GM18873 (cell line): ENCODE data around the gene EPAS1.

Experiments used
- ATAC-seq: cut with Tn5 transposase; IDR thresholded peaks from one replicate; pipeline ENCODE4 v1.9.1; 2021; ENCODE audit warnings: mild to moderate bottlenecking, moderate library complexity, moderate number of reproducible peaks; ENCODE audit not compliant: unreplicated experiment, low FRiP score

The EPAS1 gene

DNA sequence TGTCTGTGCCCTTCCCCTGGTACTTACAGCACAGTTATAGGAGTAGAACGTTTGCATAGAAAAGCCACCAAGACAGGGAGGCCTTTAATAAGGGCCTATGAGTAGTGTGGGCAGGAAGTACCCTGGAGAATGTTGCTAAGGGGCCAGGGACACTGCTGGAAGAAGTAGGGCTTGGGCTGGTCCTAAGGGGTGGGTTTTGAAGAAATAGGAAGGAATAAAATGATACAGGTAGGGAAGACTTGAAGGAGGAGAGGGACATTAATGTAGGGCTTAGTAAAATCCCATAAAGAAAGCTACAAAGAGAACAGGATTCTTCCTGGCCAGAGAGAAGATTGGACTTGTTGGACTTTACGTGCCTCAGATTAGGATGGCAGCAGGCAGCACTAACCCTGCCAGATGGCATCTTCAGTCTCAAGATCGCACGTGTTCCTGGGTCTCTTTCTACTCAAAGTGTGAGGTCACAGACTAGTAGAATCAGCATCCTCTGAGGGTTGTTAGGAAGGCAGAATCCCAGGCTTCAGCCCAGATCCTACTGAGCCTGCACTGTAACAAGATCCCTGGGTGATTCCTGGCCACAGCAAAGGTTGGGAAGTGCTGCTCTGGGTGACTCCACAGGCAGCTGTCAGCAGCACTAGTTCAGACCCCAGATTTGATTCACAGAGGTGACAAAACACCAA is 39.2 kb downstream of the EPAS1 start:
- no peak for ATAC-seq

DNA sequence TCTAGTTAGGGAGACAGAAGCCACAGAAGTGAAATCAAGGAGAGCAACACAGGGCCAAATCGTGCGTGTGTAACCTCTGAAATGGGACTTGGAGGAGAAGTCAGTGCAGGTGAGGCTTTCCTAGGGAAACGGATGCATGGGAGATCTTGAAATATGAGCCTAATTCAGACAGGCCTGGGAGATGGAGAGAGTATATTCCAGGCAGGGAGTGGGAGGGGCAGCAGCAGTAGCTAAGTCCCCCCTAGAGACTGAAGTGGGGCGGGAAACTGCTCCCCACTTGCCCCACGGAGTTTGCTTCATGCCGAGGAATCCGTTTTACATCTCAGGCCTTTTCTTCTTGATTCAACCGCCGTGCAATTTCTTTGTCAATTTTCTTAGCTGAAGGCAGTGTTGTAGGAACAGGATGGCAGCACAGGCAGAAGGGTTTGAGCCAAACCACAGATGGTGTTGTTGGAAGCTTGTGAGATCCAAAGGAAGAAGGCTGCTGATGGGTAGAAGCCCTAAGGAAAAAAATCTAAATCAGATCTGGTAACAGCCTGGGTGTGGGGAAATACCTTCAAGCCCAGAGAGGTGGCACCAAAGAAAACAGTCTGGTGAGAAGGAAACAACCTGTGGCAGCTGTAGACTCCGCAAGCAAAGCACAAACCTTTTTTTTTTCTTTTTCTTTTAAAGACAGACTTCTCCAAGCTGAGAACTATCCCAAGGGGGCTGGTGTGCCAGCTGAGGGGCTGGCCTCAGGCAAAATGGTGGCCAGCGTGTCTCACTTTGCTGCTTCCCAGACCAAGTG is 40.2 kb downstream of the EPAS1 start:
- ATAC-seq, result no peak

DNA sequence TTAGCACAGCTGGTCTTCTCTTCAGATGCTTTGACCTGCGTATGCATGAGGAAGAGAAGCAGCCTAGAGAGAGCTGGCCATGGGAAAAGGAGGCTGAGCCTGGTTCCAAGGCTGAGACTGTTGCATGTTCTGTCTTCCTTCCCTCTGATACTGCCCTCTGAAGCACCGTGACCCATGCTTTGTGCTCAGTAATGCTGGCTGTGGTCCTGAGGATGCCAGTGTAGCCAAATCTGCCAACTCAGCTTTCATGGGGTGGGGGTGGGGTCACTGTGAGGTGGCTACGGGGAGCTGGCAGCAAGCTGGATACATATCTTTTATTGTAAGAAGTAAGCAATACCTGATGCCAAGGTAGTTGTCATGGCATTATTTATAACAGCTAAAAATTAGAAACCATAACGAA is 41.5 kb downstream of the EPAS1 start:
- ATAC-seq, result no peak

DNA sequence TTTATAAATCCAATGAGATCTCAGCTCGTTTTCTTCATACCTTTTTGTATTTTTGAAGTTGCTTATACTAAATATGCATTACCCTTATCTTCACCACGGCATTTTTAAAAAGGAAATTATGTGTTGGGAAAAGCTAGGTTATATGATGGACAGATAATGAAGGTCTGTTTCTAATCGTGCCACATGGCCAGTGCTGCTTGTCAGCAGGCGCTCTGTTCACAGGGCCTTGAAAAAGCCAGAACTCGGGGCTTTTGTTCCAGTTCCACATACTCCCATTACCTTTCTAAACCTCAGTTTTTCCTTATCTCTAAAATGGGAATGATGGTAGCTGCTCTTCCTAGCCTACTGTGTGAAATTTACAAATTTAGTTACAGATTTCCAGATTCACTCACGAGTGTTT is 42.0 kb downstream of the EPAS1 start:
- ATAC-seq, result no peak

DNA sequence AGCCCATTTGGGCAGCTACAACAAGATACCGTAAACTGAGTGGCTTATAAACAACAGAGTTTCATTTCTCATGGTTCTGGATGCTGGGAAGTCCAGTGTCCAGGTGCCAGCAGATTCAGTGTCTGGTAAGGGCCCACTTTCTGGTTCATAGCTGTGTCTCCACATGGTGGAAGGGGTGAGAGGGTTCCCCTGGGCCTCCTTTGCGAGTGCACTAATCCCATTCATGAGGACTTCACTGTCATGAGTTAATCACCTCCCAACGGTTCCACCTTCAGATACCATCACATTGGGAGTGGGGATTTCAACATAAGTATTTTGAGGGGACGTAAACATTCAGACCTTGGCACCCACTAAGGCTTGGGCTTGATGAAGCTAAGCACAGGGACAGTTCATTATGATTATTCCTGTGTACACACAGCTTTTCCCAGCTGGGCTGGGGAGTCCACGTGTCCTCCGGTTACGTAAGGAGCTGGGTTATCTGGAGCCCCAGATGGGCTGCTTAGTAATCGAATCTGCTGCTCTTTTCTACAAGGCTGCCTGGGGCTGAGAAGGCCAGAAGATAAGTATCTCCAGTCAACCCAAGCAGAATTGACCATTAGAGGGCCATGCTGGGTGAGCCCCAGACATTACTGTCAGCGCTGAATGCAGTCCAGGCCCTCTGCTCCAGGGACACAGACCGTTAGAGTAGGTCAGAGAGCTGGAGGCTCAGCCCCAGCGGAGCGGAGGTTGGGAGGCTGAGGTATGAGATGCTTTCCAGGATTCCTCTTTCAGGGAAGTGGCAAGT is 42.7 kb downstream of the EPAS1 start:
- no peak for ATAC-seq

DNA sequence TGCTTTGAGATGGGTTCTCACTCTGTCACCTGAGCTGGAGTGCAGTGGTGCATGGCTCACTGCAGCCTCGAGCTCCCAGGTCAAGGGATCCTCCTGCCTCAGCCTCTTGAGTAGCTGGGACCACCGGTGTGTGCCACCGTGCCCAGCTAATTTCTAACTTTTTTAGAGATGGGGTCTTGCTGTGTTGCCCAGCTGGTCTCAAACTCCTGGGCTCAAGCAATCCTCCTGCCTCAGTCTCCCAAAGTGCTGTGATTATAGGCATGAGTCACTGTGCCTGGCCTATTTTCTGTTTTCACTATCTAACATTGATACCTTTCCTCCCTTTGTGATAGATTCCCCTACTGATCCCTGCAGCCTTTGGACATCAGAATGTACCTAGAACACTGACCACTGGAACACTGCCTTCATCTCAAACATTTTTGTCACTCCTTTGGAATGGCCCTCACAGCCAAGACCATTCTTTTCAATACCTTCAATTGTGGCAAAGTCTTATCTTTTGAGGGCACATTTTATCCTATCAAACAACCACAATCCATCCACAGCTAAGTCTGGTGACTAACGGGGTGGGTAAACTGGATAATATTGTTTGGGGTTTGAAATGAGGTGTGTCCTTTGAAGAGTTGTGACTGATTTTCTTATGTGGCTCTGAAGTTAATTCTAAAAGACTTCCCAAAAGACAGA is 43.7 kb downstream of the EPAS1 start:
- ATAC-seq, result no peak

DNA sequence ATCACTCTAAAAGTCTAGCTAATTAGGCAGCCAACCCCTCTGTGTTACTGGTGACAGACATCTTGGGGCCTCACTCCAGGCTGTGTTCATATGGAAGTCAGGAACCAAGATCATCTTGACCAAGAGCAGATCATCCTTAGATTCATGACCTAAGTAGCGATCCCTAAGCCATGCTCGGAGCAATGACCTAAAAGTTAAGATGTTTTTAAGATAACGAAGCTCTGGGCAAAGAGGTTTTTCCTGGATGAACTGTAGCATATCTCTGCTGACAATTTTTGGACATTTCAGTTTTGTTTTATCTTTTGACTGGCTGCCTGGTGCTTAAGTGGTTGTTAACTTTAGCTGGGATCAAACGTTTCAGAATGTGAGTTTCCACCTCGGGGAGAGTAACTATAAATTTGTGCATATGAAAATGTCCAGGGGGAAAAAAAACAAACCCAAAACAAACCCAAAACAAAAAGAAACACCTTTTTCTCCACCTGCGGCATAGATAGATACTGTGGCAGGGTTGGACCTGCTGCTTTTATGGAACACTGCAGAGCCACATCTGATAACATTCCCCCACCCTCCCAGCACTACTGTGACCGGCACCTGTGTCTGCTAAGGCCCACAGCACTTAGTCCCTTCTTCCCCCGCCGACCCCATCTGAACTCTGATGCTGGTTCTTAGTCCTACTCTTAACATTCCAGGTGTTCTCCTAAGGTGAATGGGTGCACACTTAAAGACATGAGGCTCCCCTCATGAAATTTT is 45.5 kb downstream of the EPAS1 start:
- ATAC-seq, result no peak

DNA sequence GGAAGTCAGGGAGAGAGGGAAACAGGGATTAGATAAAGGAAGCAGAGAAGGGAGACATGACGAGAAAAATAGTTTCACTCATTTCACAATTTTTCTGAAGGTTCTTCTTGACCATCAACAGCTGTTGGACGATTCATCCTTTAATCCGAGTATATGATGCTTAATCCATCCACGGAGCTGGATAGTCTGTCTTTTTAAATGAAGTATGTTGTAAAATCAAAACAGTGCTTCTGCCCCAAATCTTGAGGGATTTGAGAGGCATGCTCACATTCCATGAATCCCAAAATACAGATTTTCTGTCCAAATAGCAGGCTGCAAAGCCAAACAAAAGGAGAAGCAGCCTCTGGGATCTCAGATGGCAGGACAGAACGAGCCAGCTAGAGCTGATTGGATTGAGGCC is 47.5 kb downstream of the EPAS1 start:
- ATAC-seq, result no peak

DNA sequence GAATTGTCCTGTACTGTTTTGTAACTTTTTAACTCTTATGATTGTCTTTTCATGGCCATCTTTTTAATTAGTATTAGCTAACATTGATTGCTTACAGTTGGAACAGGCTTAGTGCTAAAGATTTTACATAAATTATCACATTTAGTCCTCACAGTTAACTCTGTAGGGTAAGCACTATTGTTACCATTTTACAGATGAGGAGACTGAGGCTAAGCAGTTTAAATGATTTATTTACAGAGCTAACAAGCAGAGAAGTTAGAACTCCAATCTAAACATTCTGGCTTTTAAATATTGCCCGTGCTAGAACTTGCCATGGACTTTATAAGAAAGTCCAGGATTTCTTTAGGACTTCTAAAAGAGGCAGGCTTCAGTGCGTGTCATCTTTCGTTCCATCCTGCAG is 48.6 kb downstream of the EPAS1 start:
- ATAC-seq, result no peak

DNA sequence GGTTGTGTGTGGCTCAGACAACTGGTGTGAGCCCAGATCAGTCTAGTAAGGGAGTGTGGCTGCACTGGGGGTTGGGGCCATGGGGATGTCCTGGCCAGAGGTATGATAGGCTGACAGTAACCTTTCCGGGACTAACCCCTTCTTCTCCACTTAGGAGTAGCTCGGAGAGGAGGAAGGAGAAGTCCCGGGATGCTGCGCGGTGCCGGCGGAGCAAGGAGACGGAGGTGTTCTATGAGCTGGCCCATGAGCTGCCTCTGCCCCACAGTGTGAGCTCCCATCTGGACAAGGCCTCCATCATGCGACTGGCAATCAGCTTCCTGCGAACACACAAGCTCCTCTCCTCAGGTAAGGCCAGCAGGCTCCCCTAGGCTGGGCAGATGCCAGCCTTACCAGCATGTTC is 49.5 kb downstream of the EPAS1 start:
- no peak for ATAC-seq

DNA sequence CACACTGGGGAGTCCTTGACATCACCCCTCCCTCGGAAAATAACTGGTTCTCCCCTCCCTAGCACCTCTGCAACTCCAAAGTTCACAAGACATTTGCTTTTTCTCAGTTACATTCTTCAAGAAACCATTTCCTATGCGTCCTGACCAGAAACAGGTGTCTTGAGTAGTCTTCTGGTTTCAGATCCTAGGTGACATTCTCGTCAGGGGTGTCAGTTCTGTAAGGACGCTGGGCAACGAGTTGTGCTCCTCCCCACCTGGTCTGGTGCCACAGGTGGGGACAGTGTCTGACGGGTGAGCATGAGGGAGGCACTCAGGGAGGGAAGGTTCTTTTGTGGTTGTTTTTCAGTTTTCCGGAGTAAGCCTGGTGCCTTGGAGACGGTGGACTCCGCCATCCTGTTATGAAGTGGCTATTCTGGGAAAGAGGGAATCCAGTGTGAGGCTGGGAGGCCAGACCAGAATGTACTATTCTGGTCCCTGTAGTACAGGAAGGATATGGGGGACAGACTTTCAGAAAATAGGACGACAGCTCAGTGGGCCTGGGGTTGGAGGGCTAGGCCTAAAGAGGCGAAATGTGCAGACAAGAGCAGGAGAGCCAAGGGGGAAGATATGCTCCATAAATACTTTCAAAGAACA is 50.6 kb downstream of the EPAS1 start:
- no peak for ATAC-seq

DNA sequence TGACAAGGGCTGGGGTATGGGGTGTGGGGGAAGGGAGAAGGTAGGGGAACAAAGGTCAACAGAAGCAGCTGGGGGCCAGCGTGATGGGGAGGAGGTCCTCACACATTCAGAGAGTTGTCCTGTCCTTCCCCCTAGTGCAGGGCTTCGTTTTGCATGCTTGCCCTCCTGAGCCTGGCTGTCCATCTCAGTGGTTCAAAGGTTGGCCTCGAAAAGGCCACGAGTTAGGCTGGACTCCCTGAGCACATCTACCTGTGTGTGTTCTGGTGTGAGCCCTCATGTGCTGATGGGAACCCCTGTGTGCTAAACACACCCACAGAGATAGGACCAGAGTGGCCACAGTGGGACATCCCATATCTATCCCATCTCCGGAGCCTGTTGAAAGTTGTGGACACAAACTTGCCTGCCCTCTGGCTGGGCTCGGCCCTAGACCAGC is 51.9 kb downstream of the EPAS1 start:
- ATAC-seq, result no peak

DNA sequence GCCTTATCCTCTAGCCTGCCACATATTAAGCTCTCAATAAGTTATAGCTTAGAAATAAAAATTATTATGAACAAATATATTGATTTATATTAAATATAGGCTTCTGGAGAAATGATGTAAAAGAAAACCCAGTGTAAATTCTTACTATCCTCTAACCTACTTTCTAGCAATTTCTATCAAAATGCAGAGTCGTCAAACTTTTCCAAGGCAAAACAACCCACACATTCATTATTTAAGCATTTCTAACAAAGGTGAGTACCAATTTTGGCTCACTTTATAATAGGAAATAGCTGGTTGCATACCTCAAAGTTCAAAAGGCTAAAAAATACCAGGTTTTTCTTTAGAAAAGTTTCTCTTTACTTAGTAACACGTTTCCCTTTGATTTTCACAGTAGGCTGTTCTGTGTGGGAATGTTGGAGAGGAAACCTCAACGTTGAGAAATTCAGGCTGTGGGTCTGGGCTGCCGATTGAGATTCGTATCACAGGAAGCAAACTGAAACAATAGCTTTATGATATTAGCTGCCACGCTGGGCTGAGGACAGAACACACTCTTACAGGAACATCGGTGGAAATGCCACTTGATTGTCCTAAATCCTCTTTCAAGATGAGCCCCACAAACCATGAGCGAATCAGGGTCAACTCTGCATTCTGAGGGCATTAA is 53.0 kb downstream of the EPAS1 start:
- ATAC-seq, result no peak

DNA sequence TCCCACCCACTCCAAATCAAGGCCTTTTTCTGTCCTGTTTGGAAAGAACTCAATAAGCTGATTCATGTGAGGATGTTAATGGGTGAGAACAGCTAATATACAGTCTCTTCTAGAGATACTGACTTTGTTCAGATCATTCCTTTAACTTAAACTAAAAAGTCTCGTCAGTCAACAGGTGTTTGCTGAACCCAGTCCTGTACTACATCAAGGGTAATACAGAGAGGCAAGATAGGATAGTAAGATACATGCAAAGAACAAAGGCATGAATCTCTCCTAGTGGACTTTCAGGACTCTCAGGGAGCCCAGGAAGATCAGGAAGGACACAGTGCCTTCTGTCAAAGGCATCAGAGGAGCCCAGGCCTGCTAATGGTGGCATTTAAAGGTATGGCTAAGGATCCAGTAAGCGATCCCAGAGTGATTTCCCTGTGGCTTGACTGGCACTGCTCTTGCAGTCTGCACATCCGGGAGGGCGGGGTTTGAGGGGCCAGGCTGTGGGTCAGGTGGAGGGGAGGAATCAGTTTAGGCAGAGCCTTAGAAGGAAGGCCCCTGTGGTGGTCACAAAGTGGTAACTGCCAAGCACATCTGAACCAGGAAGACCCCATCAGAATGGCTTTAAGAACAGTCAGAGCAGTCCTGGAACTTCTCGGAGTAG is 54.0 kb downstream of the EPAS1 start:
- ATAC-seq, result no peak

DNA sequence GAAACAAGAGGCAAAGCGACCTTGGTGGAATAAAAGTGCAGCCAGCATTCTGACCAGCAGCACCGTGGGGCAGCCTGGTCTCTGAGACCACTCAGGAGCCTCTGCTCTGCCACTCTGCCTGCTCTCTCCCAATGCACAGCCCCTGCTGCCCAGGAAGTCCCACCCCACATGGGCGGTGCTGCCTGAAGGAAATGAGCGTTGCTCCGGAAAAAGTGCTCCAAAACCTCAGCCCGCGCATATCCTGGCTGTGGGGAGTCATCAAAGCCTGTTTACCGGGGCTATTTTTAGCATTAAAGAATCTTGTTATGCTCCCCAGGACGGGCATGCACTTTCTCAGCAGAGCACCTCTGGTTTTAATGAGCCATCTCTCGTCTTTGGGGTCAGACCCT is 54.5 kb downstream of the EPAS1 start:
- ATAC-seq, result no peak

DNA sequence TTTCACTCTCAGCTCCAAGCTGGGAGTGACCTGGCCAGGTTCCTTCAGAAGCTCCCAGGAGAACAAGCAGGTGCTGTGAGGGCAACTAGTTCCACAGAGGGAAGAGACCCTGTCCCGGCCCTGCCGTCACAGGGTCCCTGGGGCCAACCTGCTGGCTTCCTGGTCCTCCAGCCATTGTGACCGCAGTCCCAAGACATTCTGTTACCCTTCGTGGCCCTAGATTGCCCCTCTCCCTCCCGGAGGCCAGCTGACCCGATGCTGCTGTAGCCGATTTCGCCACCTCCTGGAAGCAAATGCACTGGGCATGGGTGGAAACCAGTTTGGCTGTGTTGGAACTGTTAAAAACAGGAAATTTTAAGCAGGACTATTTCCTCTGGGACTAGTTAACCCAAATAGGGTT is 55.4 kb downstream of the EPAS1 start:
- ATAC-seq, result no peak

DNA sequence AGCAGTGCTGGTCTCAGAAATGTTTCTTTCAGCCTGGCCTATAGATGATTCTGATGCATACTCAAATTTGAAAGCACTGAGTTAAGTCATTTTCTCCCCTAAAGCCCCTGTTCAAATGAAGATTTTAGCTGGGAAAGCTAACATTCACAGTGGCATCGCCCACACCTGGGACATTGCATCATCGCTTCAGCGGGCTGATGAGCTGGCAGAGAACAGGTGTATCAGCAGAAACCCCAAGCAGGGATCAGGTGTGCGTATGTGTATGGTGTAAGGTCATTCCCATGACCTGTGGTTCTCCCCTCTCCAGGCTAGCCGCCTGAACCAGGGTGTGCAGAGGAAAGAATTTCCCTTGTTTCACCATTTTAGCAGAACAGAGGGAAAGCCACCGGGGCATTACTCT is 56.3 kb downstream of the EPAS1 start:
- no peak for ATAC-seq

DNA sequence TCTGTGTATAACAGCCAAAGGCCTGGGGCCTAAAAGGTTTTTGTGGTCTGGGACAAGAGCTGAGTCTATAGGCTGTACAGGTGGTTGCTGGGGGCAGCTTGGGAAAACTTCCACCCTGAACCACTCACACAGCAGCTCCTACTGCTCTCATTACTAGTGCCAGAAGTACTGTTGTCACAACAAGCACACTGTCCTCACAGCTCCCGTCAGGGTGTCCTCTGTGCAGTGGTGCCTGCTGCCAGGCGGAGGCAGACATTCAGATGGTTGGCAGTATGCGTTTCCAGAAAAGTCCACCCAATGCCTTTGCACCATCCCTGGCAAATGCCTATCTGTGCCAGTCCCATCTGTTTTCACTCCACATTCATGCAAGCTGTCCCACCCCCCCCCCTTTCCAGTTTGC is 58.5 kb downstream of the EPAS1 start:
- no peak for ATAC-seq

DNA sequence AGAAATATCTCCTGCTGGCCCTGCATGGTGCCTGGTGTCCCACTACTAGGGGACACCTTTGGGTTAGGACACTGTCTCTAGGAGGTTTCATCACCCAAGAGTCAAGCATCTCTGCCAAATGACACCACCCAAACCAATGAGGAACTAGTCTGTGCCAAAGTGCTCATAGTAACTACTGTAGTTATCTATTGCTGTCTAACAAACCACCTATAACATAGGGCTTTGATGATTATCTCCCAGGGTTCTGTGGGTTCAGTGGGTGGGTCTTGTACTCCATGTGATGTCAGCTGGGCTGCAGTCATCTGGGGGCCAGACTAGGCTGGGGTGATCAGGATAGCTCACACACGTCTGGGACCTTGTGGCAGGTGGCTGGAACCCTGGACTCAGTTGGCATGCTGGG is 59.8 kb downstream of the EPAS1 start:
- ATAC-seq, result no peak
